MCF 10A (cell line): ENCODE results near the gene ANO8. TPM values are rescaled to one million over a fixed set of nuclear protein-coding genes. Genes with fewer than 3 reads are reported as not detected.

Experiments
- BruUV-seq: library from RNA; stranded (reverse); fragments of 400-500 nt; replicated peaks from 2 replicates; lab custom pipeline; 2021; lab: Mats Ljungman, UMichigan
- CTCF ChIA-PET: fragments of 300-600 bp; sonication (Branson Sonifier 250); formaldehyde crosslinking; extraction: SDS; loops from one replicate; lab custom pipeline; 2021; ENCODE audit warnings: antibody characterized with exemption, inconsistent platforms; lab: Yijun Ruan, JAX
- POLR2A ChIA-PET: fragments of 300-600, 350-650 bp; sonication (Branson Sonifier 250); formaldehyde crosslinking; extraction: SDS; loops from one replicate; lab custom pipeline; 2020; ENCODE audit warnings: antibody characterized with exemption, inconsistent platforms; lab: Yijun Ruan, JAX
- DNase-seq: peaks from one replicate; pipeline ENCODE4 v3.0.0-alpha.2; 2018; ENCODE audit not compliant: unreplicated experiment
- H3K27ac Mint-ChIP-seq: one replicate; pipeline ENCODE4 v1.8.0; 2022; ENCODE audit warnings: mild to moderate bottlenecking, low read depth, mixed read lengths; ENCODE audit not compliant: unreplicated experiment
- H3K27me3 Mint-ChIP-seq: one replicate; pipeline ENCODE4 v1.8.0; 2022; ENCODE audit warnings: mixed read lengths; ENCODE audit not compliant: insufficient read depth, unreplicated experiment
- H3K36me3 Mint-ChIP-seq: one replicate; pipeline ENCODE4 v1.8.0; 2022; ENCODE audit warnings: mild to moderate bottlenecking, moderate library complexity, mixed read lengths; ENCODE audit not compliant: insufficient read depth, unreplicated experiment
- H3K4me1 Mint-ChIP-seq: one replicate; pipeline ENCODE4 v1.8.0; 2022; ENCODE audit warnings: mixed read lengths; ENCODE audit not compliant: insufficient read depth, unreplicated experiment
- H3K4me3 Mint-ChIP-seq: one replicate; pipeline ENCODE4 v1.8.0; 2022; ENCODE audit warnings: mild to moderate bottlenecking, moderate library complexity, mixed read lengths; ENCODE audit not compliant: unreplicated experiment
- H3K9me3 Mint-ChIP-seq: one replicate; pipeline ENCODE4 v1.8.0; 2022; ENCODE audit warnings: mixed read lengths; ENCODE audit not compliant: unreplicated experiment
- CTCF ChIP-seq: fragments of 200-600 bp; IDR thresholded peaks from one replicate; pipeline ENCODE4 v1.8.0; 2022; ENCODE audit warnings: antibody characterized with exemption, mild to moderate bottlenecking; ENCODE audit not compliant: unreplicated experiment
- intact Hi-C: fragments of 100-400 bp; cut with micrococcal nuclease; formaldehyde crosslinking; loops from 2 replicates; pipeline ENCODE4 v1.14.1; 2022
- total RNA-seq: library from RNA; stranded (reverse); gene quantifications from 2 replicates; pipeline ENCODE4 v1.2.3, GENCODE V29; 2022

ANO8 gene
- total RNA-seq, 1 experiment from 2014 or later: 13.0 TPM

- Mint-ChIP-seq H3K27ac (peak within 1 kb of the TSS; percentile 55), H3K9me3 (no peaks in the 10 kb centered on the region), H3K4me3 (peak within 1 kb of the TSS; percentile 78), H3K36me3 (peaks cover 19% of the 10 kb centered on the region), H3K4me1 (peaks cover 32% of the 10 kb centered on the region), H3K27me3 (no peaks in the 10 kb centered on the region)
- no TSS peak for BruUV-seq
- peak; percentile 62 for TF ChIP-seq CTCF
- DNase-seq: peak; percentile 100
- CTCF ChIA-PET: interaction anchor here (0.6 to 2.0 kb wide), 14 partner anchors 9 to 967 kb away, joined by 3 to 13 read pairs (median 4); no protein-coding TSS in a partner anchor
- intact Hi-C loops: loop anchor here (1.0 kb wide), 2 partner anchors 9 to 29 kb away; partner anchors contain the start of gene ANO8
- POLR2A ChIA-PET: interaction anchor here (0.6 to 10.5 kb wide), 25 partner anchors 9 to 887 kb away, joined by 3 to 152 read pairs (median 4); partner anchors contain the start of genes ANO8, GTPBP3, HAUS8 and MPV17L2
Observed at GRCh38 chr19:17305517-17306284, 29.0 kb downstream of the ANO8 start, which contains the start of gene MRPL34. MRPL34 (plus strand) TSS chr19:17305872; CDS start chr19:17305893, 21 bp downstream.

- Mint-ChIP-seq H3K9me3 (no peaks in the 10 kb centered on the region), H3K4me3 (peak overlapping the region; percentile 78), H3K27me3 (no peaks in the 10 kb centered on the region), H3K36me3 (peaks cover 16% of the 10 kb centered on the region), H3K4me1 (peaks cover 26% of the 10 kb centered on the region), H3K27ac (peak overlapping the region; percentile 55)
- POLR2A ChIA-PET: interaction anchor here (0.6 to 10.5 kb wide), 15 partner anchors 8 to 888 kb away, joined by 3 to 152 read pairs (median 4); partner anchors contain the start of genes ANO8, GTPBP3, MPV17L2 and MVB12A
- no peak for TF ChIP-seq CTCF
- DNase-seq: no peak
- no TSS peak for BruUV-seq
- CTCF ChIA-PET: interaction anchor here (0.6 to 2.0 kb wide), 10 partner anchors 8 to 966 kb away, joined by 3 to 13 read pairs (median 4); no protein-coding TSS in a partner anchor
- intact Hi-C loops: loop anchor here (1.0 kb wide), 2 partner anchors 9 to 29 kb away; partner anchors contain the start of gene ANO8
Observed at GRCh38 chr19:17305216-17305516, 29.5 kb downstream of the ANO8 start.

GRCh38 chr19:17304386-17305215 is 30.1 kb downstream of the ANO8 start:
- intact Hi-C loops: loop anchor here (1.0 kb wide), 2 partner anchors 8 to 30 kb away; partner anchors contain the start of gene ANO8
- Mint-ChIP-seq H3K9me3 (no peaks in the 10 kb centered on the region), H3K36me3 (peaks cover 14% of the 10 kb centered on the region), H3K27me3 (no peaks in the 10 kb centered on the region), H3K4me3 (peak overlapping the region; percentile 78), H3K4me1 (peaks cover 25% of the 10 kb centered on the region), H3K27ac (peak overlapping the region; percentile 55)
- no peak for TF ChIP-seq CTCF
- no TSS peak for BruUV-seq
- peak; percentile 61 for DNase-seq
- ChIA-PET POLR2A (interaction anchor here (0.6 to 10.5 kb wide), 14 partner anchors 8 to 888 kb away, joined by 3 to 152 read pairs (median 4); partner anchors contain the start of genes ANO8, GTPBP3, MPV17L2 and MVB12A), CTCF (interaction anchor here (0.6 to 2.0 kb wide), 14 partner anchors 8 to 1044 kb away, joined by 3 to 13 read pairs (median 4); partner anchors contain the start of gene CCDC194)
